GM12878 (cell line): ENCODE measurements around the gene MAS1L. TPM values are rescaled to one million over a fixed set of nuclear protein-coding genes. Genes with fewer than 3 reads are reported as not detected.

ENCODE experiments used
- ATAC-seq: fragments of 200-7000 bp; cut with Tn5 transposase; 3 replicates; pipeline ENCODE4 v1.9.1; 2020; ENCODE audit warnings: mild to moderate bottlenecking, moderate library complexity
- BruUV-seq: library from RNA; stranded (reverse); fragments of 400-500 nt; replicated peaks from 2 replicates; lab custom pipeline; 2021; lab: Mats Ljungman, UMichigan
- CTCF ChIA-PET: fragments of 300-600 bp; sonication (Branson Sonifier 250); formaldehyde crosslinking; extraction: SDS; loops from one replicate; lab custom pipeline; 2021; ENCODE audit warnings: inconsistent platforms; lab: Yijun Ruan, JAX
- POLR2A ChIA-PET: fragments of 350-600 bp; formaldehyde crosslinking; extraction: SDS; loops from one replicate; lab custom pipeline; 2021; ENCODE audit warnings: inconsistent platforms; lab: Charles Lee
- RAD21 ChIA-PET: fragments of 300-600 bp; sonication (Branson Sonifier 250); formaldehyde crosslinking; loops from one replicate; lab custom pipeline; 2023; ENCODE audit warnings: antibody characterized with exemption; ENCODE audit not compliant: unreplicated experiment; lab: Charles Lee
- SMC1A ChIA-PET: fragments of 300-600 bp; sonication (Branson Sonifier 250); formaldehyde crosslinking; loops from one replicate; lab custom pipeline; 2023; ENCODE audit not compliant: unreplicated experiment, uncharacterized antibody; lab: Charles Lee
- DNase-seq: peaks from one replicate; pipeline ENCODE4 v3.0.0-alpha.2; 2011; ENCODE audit warnings: low read depth, low spot score
- FAIRE-seq: peaks from 3 replicates; lab custom pipeline; 2011; peaks lifted over from hg19 to GRCh38; lab: Jason Lieb, UNC
- H2AFZ ChIP-seq: 2 replicates; pipeline ENCODE4 v1.6.0; 2011; ENCODE audit warnings: low read depth, low read length, control low read depth; ENCODE audit not compliant: control insufficient read depth
- H3K27ac ChIP-seq: 2 replicates; pipeline ENCODE4 v1.5.1; 2011; ENCODE audit warnings: control low read depth; ENCODE audit not compliant: control insufficient read depth, insufficient read depth
- H3K27me3 ChIP-seq, 2 experiments: replicated peaks in 1 of 2; 2 replicates each; pipeline versions ENCODE4 v1.6.0 to v1.6.1; 2011; ENCODE audit warnings: low read length in 1 of 2; ENCODE audit not compliant: control insufficient read depth in 2 of 2, insufficient read depth in 2 of 2
- H3K36me3 ChIP-seq, 2 experiments: 2 replicates each; pipeline ENCODE4 v1.5.1; 2011; ENCODE audit warnings: low read length in 1 of 2; ENCODE audit not compliant: control insufficient read depth in 2 of 2, insufficient read depth in 2 of 2
- H3K4me1 ChIP-seq: 2 replicates; pipeline ENCODE4 v1.6.1; 2011; ENCODE audit warnings: mild to moderate bottlenecking, low read length, moderate library complexity, mixed read lengths; ENCODE audit not compliant: control insufficient read depth, insufficient read depth
- H3K4me2 ChIP-seq: 2 replicates; pipeline ENCODE4 v1.6.0; 2011; ENCODE audit warnings: control low read depth; ENCODE audit not compliant: control insufficient read depth, insufficient read depth
- H3K4me3 ChIP-seq: fragments of 200-600 bp; sonication (generic); 2 replicates; pipeline ENCODE4 v1.5.1; 2016
- H3K79me2 ChIP-seq: 2 replicates; pipeline ENCODE4 v1.6.0; 2011; ENCODE audit warnings: low read length; ENCODE audit not compliant: control insufficient read depth, insufficient read depth
- H3K9ac ChIP-seq: 2 replicates; pipeline ENCODE4 v1.8.0; 2011; ENCODE audit warnings: low read length, control low read depth, mixed read lengths; ENCODE audit not compliant: control insufficient read depth, insufficient read depth
- H3K9me3 ChIP-seq: replicated peaks from 3 replicates; pipeline ENCODE4 v1.5.1; 2011; ENCODE audit warnings: mild to moderate bottlenecking, low read length; ENCODE audit not compliant: control insufficient read depth, insufficient read depth
- H4K20me1 ChIP-seq: 2 replicates; pipeline ENCODE4 v1.6.0; 2011; ENCODE audit not compliant: control insufficient read depth, insufficient read depth
- BMI1 ChIP-seq: fragments of 450-650 bp; IDR thresholded peaks from 2 replicates; pipeline ENCODE4 v1.6.1; 2016; ENCODE audit warnings: mild to moderate bottlenecking, moderate library complexity, borderline replicate concordance
- CEBPB ChIP-seq, 2 experiments: fragments of 150-350 bp in 1 of 2; IDR thresholded peaks; 2 replicates each; pipeline ENCODE4 v1.6.1; 2012 to 2014; ENCODE audit warnings: low read depth in 2 of 2, low read length in 2 of 2, borderline replicate concordance in 1 of 2, inconsistent platforms in 1 of 2
- EED ChIP-seq: sonication (generic); IDR thresholded peaks from 2 replicates; pipeline ENCODE4 v1.6.1; 2016; ENCODE audit warnings: antibody characterized with exemption, low read depth
- FOS ChIP-seq: IDR thresholded peaks from 3 replicates; pipeline ENCODE4 v1.6.1; 2011; ENCODE audit warnings: borderline replicate concordance; ENCODE audit not compliant: insufficient read length; ENCODE audit errors: extremely low read depth
- KLF5 ChIP-seq: fragments of 450-650 bp; IDR thresholded peaks from 2 replicates; pipeline ENCODE4 v1.6.1; 2014; ENCODE audit warnings: mild to moderate bottlenecking; ENCODE audit not compliant: partially characterized antibody
- NFYA ChIP-seq: IDR thresholded peaks from 2 replicates; pipeline ENCODE4 v1.6.1; 2011; ENCODE audit warnings: low read depth, mild to moderate bottlenecking, low read length, improper control_type of control experiment, borderline replicate concordance
- POU2F2 ChIP-seq: IDR thresholded peaks from 3 replicates; pipeline ENCODE4 v1.6.1; 2011; ENCODE audit warnings: low read depth, mild to moderate bottlenecking, low read length, borderline replicate concordance
- SIN3A ChIP-seq: IDR thresholded peaks from 2 replicates; pipeline ENCODE4 v1.6.1; 2012; ENCODE audit warnings: low read depth, low read length, improper control_type of control experiment
- WGBS: methylation state at CpG from one replicate; pipeline ENCODE4 v1.1.6; 2016; ENCODE audit warnings: low lambda C conversion rate; ENCODE audit not compliant: insufficient replicate concordance, insufficient coverage; ENCODE audit errors: missing lambda C conversion rate; 5-methylcytosine and 5-hydroxymethylcytosine counted together
- in situ Hi-C: fragments of 300-500 bp; cut with MboI; formaldehyde crosslinking; loops from 9 replicates; pipeline ENCODE4 v1.14.3; 2018; ENCODE audit warnings: mixed read lengths
- intact Hi-C: fragments of 100-400 bp; cut with micrococcal nuclease; formaldehyde crosslinking; loops from one replicate; pipeline ENCODE4 v1.14.2; 2022; ENCODE audit not compliant: unreplicated experiment
- polyA plus RNA-seq, 11 experiments: library from polyadenylated mRNA; depleted of rRNA in 4 of 11; unstranded in 6 of 11; stranded (reverse) in 5 of 11; fragments of >200 nt; fragmentation: Nextera tagmentation in 4 of 11; fragmentation: Illumina TruSeq in 1 of 11; extraction: Ambion mirVana in 4 of 11; extraction: Trizol in 1 of 11; gene quantifications; 1 replicate in 1 of 11; 2 replicates in 10 of 11; pipeline versions ENCODE4 v1.2.1 to v1.2.3, GENCODE V29; 2011 to 2016; ENCODE audit warnings: inconsistent platforms in 2 of 11, missing spikeins in 2 of 11, low read depth in 1 of 11
- total RNA-seq, 4 experiments: library from RNA; depleted of rRNA in 3 of 4; stranded (reverse); fragments of >200 nt in 3 of 4; fragmentation: Illumina TruSeq in 1 of 4; extraction: Trizol in 1 of 4; gene quantifications; 2 replicates each; pipeline versions ENCODE4 v1.2.1 to v1.2.3, GENCODE V29; 2013 to 2021
- TF ChIP-seq, protein P1 (sequence below): IDR thresholded peaks from 2 replicates; pipeline ENCODE4 v1.6.1; 2011; ENCODE audit warnings: low read depth, mild to moderate bottlenecking, low read length, moderate library complexity, borderline replicate concordance; ENCODE audit errors: extremely low read depth
- TF ChIP-seq, protein P2 (sequence below): fragments of 450-650 bp; IDR thresholded peaks from 2 replicates; pipeline ENCODE4 v1.6.1; 2017; ENCODE audit warnings: mild to moderate bottlenecking, low read depth, inconsistent platforms; ENCODE audit not compliant: poor library complexity, severe bottlenecking
- TF ChIP-seq, protein P3 (sequence below): fragments of 450-650 bp; conservative IDR thresholded peaks from 2 replicates; pipeline ENCODE4 v1.6.1; 2017; ENCODE audit warnings: mild to moderate bottlenecking, moderate library complexity
- TF ChIP-seq, protein P4 (sequence below): fragments of 450-650 bp; IDR thresholded peaks from 2 replicates; pipeline ENCODE4 v1.6.1; 2018; ENCODE audit warnings: mild to moderate bottlenecking, low read depth, moderate library complexity; ENCODE audit not compliant: partially characterized antibody

Gene MAS1L
- total and polyA plus RNA-seq, 10 of the 15 experiments (the other 5 are each of a cell fraction or from before 2014, with no cell fraction given) = not detected

DNA sequence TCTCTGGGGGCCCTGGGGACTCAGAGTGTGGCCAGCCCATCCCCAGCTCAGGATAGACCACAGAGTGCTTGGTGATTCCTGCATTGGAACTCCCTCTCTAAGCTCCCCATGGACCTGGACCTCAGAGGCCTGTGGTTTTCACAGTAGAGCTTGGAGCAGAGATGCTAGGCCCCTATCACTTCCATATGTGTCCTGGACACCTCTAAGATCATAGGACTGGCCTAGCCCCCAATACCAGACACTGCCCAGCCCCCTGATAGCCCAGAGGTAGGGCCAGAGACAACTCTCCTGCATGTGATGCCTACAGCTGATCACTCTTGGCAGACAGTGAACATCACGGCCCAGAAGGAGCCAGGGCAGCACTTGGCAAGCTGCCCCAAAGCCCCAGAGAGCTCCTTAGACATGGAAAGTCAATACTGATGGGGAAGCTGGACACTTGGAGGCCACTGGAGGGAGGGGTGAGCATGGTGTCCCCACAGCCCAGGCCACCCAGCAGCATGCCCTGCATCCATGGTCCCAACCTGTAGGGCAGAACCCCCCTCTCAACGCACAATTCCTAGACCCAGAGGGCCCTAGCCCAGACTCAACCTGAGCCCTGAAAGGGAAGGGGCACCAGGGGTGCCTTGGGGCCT lies 44.7 kb upstream of the MAS1L start:
- H3K27me3 ChIP-seq = no peaks in the 10 kb centered on the region
- H4K20me1 ChIP-seq = no peaks in the 10 kb centered on the region
- ATAC-seq = no peak
- H3K79me2 ChIP-seq = no peaks in the 10 kb centered on the region
- no peak for DNase-seq
- H3K27ac ChIP-seq = no peak overlapping the region
- no peaks in the 10 kb centered on the region for H3K36me3 ChIP-seq
- ChIA-PET CTCF (interaction anchor here (1.1 kb wide), 1 partner anchor 122 kb away, joined by 4 read pairs; no protein-coding TSS in a partner anchor), POLR2A (no interaction called here), SMC1A (no interaction called here), RAD21 (no interaction called here)
- H3K4me3 ChIP-seq = no peak overlapping the region
- H3K9ac ChIP-seq = no peak overlapping the region
- H3K4me1 ChIP-seq = no peaks in the 10 kb centered on the region
- H3K4me2 ChIP-seq = no peak overlapping the region
- no TSS peak for BruUV-seq
- H2AFZ ChIP-seq = no peak overlapping the region
- no peaks in the 10 kb centered on the region for H3K9me3 ChIP-seq
- intact Hi-C loops = no loop called here
- in situ Hi-C loops = no loop called here
- no peak for FAIRE-seq
- WGBS = 10% methylated on average over 2 of the region's 2 CpGs
- TF ChIP-seq KLF5 (no peak), SIN3A (no peak), POU2F2 (no peak), BMI1 (no peak), EED (no peak), NFYA (no peak), FOS (no peak), CEBPB (IDR thresholded peaks at IDR 0.05; ENCODE audit: borderline replicate concordance in 1 of 2, low read depth in 2 of 2, low read length in 2 of 2) (no peak)
- TF ChIP-seq, protein P1, sequence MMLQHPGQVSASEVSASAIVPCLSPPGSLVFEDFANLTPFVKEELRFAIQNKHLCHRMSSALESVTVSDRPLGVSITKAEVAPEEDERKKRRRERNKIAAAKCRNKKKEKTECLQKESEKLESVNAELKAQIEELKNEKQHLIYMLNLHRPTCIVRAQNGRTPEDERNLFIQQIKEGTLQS = no peak
- TF ChIP-seq, protein P2, sequence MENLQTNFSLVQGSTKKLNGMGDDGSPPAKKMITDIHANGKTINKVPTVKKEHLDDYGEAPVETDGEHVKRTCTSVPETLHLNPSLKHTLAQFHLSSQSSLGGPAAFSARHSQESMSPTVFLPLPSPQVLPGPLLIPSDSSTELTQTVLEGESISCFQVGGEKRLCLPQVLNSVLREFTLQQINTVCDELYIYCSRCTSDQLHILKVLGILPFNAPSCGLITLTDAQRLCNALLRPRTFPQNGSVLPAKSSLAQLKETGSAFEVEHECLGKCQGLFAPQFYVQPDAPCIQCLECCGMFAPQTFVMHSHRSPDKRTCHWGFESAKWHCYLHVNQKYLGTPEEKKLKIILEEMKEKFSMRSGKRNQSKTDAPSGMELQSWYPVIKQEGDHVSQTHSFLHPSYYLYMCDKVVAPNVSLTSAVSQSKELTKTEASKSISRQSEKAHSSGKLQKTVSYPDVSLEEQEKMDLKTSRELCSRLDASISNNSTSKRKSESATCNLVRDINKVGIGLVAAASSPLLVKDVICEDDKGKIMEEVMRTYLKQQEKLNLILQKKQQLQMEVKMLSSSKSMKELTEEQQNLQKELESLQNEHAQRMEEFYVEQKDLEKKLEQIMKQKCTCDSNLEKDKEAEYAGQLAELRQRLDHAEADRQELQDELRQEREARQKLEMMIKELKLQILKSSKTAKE = no peak
- TF ChIP-seq, protein P3, sequence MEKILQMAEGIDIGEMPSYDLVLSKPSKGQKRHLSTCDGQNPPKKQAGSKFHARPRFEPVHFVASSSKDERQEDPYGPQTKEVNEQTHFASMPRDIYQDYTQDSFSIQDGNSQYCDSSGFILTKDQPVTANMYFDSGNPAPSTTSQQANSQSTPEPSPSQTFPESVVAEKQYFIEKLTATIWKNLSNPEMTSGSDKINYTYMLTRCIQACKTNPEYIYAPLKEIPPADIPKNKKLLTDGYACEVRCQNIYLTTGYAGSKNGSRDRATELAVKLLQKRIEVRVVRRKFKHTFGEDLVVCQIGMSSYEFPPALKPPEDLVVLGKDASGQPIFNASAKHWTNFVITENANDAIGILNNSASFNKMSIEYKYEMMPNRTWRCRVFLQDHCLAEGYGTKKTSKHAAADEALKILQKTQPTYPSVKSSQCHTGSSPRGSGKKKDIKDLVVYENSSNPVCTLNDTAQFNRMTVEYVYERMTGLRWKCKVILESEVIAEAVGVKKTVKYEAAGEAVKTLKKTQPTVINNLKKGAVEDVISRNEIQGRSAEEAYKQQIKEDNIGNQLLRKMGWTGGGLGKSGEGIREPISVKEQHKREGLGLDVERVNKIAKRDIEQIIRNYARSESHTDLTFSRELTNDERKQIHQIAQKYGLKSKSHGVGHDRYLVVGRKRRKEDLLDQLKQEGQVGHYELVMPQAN = no peak
- TF ChIP-seq, protein P4, sequence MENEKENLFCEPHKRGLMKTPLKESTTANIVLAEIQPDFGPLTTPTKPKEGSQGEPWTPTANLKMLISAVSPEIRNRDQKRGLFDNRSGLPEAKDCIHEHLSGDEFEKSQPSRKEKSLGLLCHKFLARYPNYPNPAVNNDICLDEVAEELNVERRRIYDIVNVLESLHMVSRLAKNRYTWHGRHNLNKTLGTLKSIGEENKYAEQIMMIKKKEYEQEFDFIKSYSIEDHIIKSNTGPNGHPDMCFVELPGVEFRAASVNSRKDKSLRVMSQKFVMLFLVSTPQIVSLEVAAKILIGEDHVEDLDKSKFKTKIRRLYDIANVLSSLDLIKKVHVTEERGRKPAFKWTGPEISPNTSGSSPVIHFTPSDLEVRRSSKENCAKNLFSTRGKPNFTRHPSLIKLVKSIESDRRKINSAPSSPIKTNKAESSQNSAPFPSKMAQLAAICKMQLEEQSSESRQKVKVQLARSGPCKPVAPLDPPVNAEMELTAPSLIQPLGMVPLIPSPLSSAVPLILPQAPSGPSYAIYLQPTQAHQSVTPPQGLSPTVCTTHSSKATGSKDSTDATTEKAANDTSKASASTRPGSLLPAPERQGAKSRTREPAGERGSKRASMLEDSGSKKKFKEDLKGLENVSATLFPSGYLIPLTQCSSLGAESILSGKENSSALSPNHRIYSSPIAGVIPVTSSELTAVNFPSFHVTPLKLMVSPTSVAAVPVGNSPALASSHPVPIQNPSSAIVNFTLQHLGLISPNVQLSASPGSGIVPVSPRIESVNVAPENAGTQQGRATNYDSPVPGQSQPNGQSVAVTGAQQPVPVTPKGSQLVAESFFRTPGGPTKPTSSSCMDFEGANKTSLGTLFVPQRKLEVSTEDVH = no peak
